Measurements from ENCODE around the gene ALDH3B2. TPM values are rescaled to one million over a fixed set of nuclear protein-coding genes. Genes with fewer than 3 reads are reported as not detected.

ALDH3B2 gene, protein sequence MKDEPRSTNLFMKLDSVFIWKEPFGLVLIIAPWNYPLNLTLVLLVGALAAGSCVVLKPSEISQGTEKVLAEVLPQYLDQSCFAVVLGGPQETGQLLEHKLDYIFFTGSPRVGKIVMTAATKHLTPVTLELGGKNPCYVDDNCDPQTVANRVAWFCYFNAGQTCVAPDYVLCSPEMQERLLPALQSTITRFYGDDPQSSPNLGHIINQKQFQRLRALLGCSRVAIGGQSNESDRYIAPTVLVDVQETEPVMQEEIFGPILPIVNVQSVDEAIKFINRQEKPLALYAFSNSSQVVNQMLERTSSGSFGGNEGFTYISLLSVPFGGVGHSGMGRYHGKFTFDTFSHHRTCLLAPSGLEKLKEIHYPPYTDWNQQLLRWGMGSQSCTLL
- total RNA-seq, result not detected

DNA sequence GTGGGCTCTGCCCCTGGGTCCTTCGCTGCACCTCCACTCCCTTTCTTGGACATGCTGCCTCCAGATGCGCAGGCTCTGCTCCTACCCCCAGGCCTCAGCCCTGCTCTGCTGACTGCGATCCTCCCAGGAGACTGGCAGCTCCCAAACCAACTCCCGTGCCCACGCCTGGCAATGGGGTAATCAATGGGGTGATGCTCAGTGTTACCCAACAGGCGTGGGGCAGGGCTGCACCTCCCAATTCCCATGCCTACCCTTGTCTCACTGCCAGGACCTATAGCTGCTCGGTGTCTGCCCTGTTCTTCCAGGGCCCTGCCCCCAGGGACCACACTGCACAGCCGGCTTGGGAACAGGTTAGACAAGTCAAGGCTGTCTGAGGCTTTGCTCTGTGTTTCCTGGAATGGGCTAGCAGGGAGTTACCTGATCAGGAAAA lies at the start of gene ALDH3B2:
Gene ALDH3B2 (minus strand): TSS at position 182 of the 430 bp plus-strand sequence. CDS start 7,688 bp downstream, outside the sequence.

GRCh38 chr11:67639438-67639859 lies 35.0 kb downstream of the ALDH3B2 start, which contains the start of gene TBX10:
TBX10 (minus strand) TSS chr11:67639763; CDS start chr11:67639472, 291 bp downstream.

GRCh38 chr11:67629386-67630227 lies 44.8 kb downstream of the ALDH3B2 start, which contains the start of gene NUDT8:
NUDT8 (minus strand) TSS chr11:67629937; CDS start chr11:67629911, 26 bp downstream.

Other genes with a start within 250 kb of the ALDH3B2 start
- 10 to 100 TPM; 49.3 to 60.0 TPM for gene RPS6KB2, start 246.1 kb downstream of the ALDH3B2 start, total RNA-seq
- gene PTPRCAP, start 236.9 kb downstream of the ALDH3B2 start, total RNA-seq, result 100 to 1,000 TPM; 404 to 425 TPM
- gene CORO1B, start 231.1 kb downstream of the ALDH3B2 start, total RNA-seq, result 100 to 1,000 TPM; 375 to 382 TPM
- not detected for gene GPR152, start 221.9 kb downstream of the ALDH3B2 start, total RNA-seq
- gene CABP4, start 219.3 kb downstream of the ALDH3B2 start, total RNA-seq, result 1 to 10 TPM; 3.4 to 3.7 TPM
- 10 to 100 TPM; 50.3 to 57.3 TPM for gene TMEM134, start 205.4 kb downstream of the ALDH3B2 start, total RNA-seq
- 100 to 1,000 TPM; 142 to 145 TPM for gene AIP, start 191.6 kb downstream of the ALDH3B2 start, total RNA-seq
- gene PITPNM1, start 169.3 kb downstream of the ALDH3B2 start, total RNA-seq, result 100 to 1,000 TPM in 1 of 2 experiments, 10 to 100 TPM in 1; 97.2 to 101 TPM
- gene CDK2AP2, start 166.5 kb downstream of the ALDH3B2 start, total RNA-seq, result 10 to 100 TPM; 93.6 to 95.8 TPM
- gene CABP2, start 151.2 kb downstream of the ALDH3B2 start, total RNA-seq, result not detected
- 100 to 1,000 TPM; 156 to 157 TPM for gene GSTP1, start 90.8 kb downstream of the ALDH3B2 start, total RNA-seq
- 100 to 1,000 TPM; 186 to 196 TPM for gene NDUFV1, start 67.7 kb downstream of the ALDH3B2 start, total RNA-seq
- gene NUDT8, start 44.7 kb downstream of the ALDH3B2 start, total RNA-seq, result 10 to 100 TPM; 11.3 to 12.0 TPM
- gene TBX10, start 34.9 kb downstream of the ALDH3B2 start, total RNA-seq, result not detected
- gene ACY3, start 23.9 kb downstream of the ALDH3B2 start, total RNA-seq, result under 1 TPM in 1 of 2 experiments, not detected in 1; 0.38 TPM